Measurements from ENCODE around the gene ZNF747.

Gene ZNF747

DNA sequence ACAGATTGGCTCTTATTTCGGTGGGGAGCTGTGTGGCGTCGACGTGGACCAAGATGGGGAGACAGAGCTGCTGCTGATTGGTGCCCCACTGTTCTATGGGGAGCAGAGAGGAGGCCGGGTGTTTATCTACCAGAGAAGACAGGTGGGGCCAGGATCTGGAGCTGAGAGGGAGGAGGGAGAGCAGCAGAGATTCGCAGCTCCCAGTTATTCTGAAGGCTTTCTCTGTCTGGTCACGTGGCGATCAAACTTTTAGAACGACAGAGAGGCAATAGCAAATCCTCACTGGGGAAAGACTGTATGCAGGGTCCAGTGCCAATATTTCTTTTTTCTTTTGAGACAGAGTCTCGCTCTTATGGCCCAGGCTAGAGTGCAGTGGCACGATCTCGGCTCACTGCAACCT is 39.9 kb downstream of the ZNF747 start:
- H3K27ac ChIP-seq (ENCODE audit: low read length) = no peak overlapping the region
- no peak overlapping the region for H3K4me3 ChIP-seq (ENCODE audit: low read depth in 1 of 2, low read length in 2 of 2)
- no peaks in the 10 kb centered on the region for H3K27me3 ChIP-seq (ENCODE audit: low read depth, low read length)
- peaks cover 0 to 3% of the 10 kb centered on the region in 2 donors for H3K4me1 ChIP-seq (ENCODE audit: control insufficient read depth in 1 of 2, insufficient read depth in 2 of 2, low read length in 2 of 2)
- no peaks in the 10 kb centered on the region for H3K36me3 ChIP-seq (ENCODE audit: control insufficient read depth in 1 of 2, insufficient read depth in 2 of 2, low read length in 2 of 2)
- H3K9me3 ChIP-seq (ENCODE audit: control insufficient read depth in 1 of 2, low read length in 2 of 2) = no peaks in the 10 kb centered on the region

DNA sequence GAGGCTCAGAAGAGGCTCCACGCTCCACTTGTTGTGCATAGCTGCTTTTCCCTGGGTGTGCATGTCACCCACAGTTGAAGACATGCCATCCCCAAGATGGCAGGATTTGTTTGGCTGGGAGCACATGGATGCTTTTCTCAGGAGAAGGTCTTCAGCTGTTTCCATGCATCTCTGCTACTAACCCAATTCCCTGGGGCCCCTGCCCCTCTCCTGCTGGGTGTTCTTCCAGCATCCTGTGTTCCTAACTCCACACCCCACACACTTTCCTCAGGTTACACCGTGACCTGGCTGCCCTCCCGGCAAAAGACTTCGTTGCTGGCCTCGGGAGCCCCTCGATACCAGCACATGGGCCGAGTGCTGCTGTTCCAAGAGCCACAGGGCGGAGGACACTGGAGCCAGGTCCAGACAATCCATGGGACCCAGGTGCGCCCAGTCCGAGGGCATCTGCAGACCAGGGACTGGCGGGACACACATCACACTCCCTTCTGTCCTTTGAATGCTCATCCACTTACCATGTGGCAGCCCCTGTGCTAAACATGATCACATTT is 40.6 kb downstream of the ZNF747 start:
- H3K9me3 ChIP-seq (ENCODE audit: control insufficient read depth in 1 of 2, low read length in 2 of 2) = no peaks in the 10 kb centered on the region
- no peaks in the 10 kb centered on the region for H3K27me3 ChIP-seq (ENCODE audit: low read depth, low read length)
- no peaks in the 10 kb centered on the region for H3K36me3 ChIP-seq (ENCODE audit: control insufficient read depth in 1 of 2, insufficient read depth in 2 of 2, low read length in 2 of 2)
- no peak overlapping the region for H3K4me3 ChIP-seq (ENCODE audit: low read depth in 1 of 2, low read length in 2 of 2)
- peaks cover 0 to 3% of the 10 kb centered on the region in 2 donors for H3K4me1 ChIP-seq (ENCODE audit: control insufficient read depth in 1 of 2, insufficient read depth in 2 of 2, low read length in 2 of 2)
- H3K27ac ChIP-seq (ENCODE audit: low read length) = no peak overlapping the region

DNA sequence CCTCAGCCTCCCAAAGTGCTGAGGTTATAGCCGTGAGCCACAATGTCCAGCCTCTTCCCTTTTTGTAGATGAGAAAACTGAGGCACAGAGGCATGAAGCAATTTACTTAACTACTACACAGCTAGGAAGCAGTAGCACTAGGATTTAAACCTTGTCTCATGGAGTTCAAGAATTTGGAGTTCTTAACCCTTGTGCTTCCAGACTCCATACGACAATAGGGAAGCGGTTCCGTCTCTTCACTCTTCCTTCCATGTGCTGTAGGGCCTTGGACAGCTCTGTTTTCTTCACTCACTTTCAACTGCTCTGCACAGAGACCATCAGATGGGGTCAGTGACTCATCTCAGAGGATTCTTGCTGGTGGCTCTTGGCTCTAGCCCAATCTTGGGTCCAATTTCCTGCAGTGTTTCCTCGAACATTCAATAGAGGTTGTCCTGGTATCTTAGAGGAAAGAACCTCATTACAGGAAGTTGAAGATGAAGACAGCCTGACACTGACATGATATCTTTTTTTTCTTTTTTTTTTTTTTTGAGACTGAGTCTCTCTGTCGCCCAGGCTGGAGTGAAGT is 42.8 kb downstream of the ZNF747 start:
- Histone ChIP-seq H3K36me3 (ENCODE audit: control insufficient read depth in 1 of 2, insufficient read depth in 2 of 2, low read length in 2 of 2) (no peaks in the 10 kb centered on the region), H3K27ac (ENCODE audit: low read length) (no peak overlapping the region), H3K4me3 (ENCODE audit: low read depth in 1 of 2, low read length in 2 of 2) (no peak overlapping the region), H3K27me3 (ENCODE audit: low read depth, low read length) (no peaks in the 10 kb centered on the region), H3K4me1 (ENCODE audit: control insufficient read depth in 1 of 2, insufficient read depth in 2 of 2, low read length in 2 of 2) (peaks cover 0 to 3% of the 10 kb centered on the region in 2 donors), H3K9me3 (ENCODE audit: control insufficient read depth in 1 of 2, low read length in 2 of 2) (no peaks in the 10 kb centered on the region)

DNA sequence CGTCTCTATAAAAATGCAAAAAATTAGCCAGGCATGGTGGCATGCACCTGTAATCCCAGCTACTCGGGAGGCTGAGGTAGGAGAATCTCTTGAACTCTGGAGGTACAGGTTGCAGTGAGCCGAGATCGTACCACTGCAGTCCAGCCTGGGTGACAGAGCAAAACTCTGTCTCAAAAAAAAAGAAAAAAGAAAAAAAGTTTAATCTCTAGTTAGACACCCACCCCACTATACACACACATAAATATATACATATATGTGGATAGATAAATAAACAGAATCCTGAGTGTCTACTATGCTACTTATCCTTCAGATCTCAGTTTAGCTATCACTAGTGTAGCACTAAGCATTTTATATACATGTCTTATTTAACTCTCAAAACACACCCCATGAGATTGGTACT is 43.4 kb downstream of the ZNF747 start:
- H3K27me3 ChIP-seq (ENCODE audit: low read depth, low read length) = no peaks in the 10 kb centered on the region
- H3K27ac ChIP-seq (ENCODE audit: low read length) = no peak overlapping the region
- no peaks in the 10 kb centered on the region for H3K36me3 ChIP-seq (ENCODE audit: control insufficient read depth in 1 of 2, insufficient read depth in 2 of 2, low read length in 2 of 2)
- H3K4me1 ChIP-seq (ENCODE audit: control insufficient read depth in 1 of 2, insufficient read depth in 2 of 2, low read length in 2 of 2) = peaks cover 0 to 3% of the 10 kb centered on the region in 2 donors
- H3K4me3 ChIP-seq (ENCODE audit: low read depth in 1 of 2, low read length in 2 of 2) = no peak overlapping the region
- no peaks in the 10 kb centered on the region for H3K9me3 ChIP-seq (ENCODE audit: control insufficient read depth in 1 of 2, low read length in 2 of 2)

DNA sequence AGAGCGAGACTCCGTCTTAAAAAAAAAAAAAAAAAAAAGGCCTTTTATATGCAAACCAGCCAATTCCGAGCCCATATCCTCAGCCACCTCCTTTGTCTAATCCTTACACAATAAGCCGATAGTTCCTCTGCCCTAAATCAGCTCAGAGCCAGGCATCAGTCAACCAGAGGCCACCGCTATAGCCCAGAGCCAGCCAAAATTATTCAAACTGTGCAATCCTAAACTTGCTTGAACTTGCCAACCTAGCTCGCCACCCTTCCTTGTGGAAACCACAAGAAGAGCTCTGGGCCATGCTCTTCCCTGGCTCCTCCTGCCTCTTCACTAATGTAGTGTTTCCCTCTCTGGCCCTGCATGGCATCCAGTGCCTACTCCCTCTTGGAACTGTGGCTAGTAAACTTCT is 44.4 kb downstream of the ZNF747 start:
- H3K27ac ChIP-seq (ENCODE audit: low read length) = no peak overlapping the region
- H3K4me1 ChIP-seq (ENCODE audit: control insufficient read depth in 1 of 2, insufficient read depth in 2 of 2, low read length in 2 of 2) = peaks cover 0 to 3% of the 10 kb centered on the region in 2 donors
- H3K36me3 ChIP-seq (ENCODE audit: control insufficient read depth in 1 of 2, insufficient read depth in 2 of 2, low read length in 2 of 2) = no peaks in the 10 kb centered on the region
- H3K4me3 ChIP-seq (ENCODE audit: low read depth in 1 of 2, low read length in 2 of 2) = no peak overlapping the region
- no peaks in the 10 kb centered on the region for H3K27me3 ChIP-seq (ENCODE audit: low read depth, low read length)
- no peaks in the 10 kb centered on the region for H3K9me3 ChIP-seq (ENCODE audit: control insufficient read depth in 1 of 2, low read length in 2 of 2)

DNA sequence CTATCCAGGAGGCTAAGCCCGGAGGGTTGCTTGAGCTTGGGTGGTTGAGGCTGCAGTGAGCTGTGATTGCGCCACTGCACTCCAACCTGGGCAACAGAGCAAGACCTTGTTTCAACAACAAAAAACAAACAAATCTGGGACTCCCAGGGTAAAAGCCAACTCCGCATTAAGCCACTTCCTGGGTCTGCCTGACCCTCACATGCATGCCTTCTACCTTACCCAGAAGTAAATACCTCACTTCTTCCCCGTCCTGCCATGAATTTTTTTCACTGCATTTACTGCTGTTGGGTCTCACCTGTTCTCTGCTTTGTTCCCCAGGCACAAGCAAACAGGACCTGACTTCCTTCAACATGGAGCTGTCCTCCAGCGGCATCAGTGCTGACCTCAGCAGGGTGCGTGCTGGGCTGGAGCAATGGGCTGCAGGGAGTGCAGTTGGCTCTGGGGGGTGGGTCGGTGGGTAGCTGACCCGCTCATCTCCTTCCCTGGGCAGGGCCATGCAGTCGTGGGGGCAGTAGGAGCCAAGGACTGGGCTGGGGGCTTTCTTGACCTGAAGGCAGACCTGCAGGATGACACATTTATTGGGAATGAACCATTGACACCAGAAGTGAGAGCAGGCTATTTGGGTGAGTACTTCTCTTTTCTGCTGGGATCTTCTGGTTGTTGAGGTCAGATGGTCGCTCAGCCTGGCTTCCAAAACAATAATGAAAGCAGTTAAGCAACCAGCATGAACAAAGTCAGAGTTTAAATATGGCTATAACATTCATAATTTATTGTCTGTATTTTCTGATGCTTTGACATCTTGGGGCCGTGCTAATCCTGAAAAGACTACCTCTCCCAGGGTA is 45.7 kb downstream of the ZNF747 start:
- H3K27ac ChIP-seq (ENCODE audit: low read length) = no peak overlapping the region
- no peaks in the 10 kb centered on the region for H3K36me3 ChIP-seq (ENCODE audit: control insufficient read depth in 1 of 2, insufficient read depth in 2 of 2, low read length in 2 of 2)
- H3K27me3 ChIP-seq (ENCODE audit: low read depth, low read length) = no peaks in the 10 kb centered on the region
- peaks cover 0 to 3% of the 10 kb centered on the region in 2 donors for H3K4me1 ChIP-seq (ENCODE audit: control insufficient read depth in 1 of 2, insufficient read depth in 2 of 2, low read length in 2 of 2)
- no peaks in the 10 kb centered on the region for H3K9me3 ChIP-seq (ENCODE audit: control insufficient read depth in 1 of 2, low read length in 2 of 2)
- no peak overlapping the region for H3K4me3 ChIP-seq (ENCODE audit: low read depth in 1 of 2, low read length in 2 of 2)

DNA sequence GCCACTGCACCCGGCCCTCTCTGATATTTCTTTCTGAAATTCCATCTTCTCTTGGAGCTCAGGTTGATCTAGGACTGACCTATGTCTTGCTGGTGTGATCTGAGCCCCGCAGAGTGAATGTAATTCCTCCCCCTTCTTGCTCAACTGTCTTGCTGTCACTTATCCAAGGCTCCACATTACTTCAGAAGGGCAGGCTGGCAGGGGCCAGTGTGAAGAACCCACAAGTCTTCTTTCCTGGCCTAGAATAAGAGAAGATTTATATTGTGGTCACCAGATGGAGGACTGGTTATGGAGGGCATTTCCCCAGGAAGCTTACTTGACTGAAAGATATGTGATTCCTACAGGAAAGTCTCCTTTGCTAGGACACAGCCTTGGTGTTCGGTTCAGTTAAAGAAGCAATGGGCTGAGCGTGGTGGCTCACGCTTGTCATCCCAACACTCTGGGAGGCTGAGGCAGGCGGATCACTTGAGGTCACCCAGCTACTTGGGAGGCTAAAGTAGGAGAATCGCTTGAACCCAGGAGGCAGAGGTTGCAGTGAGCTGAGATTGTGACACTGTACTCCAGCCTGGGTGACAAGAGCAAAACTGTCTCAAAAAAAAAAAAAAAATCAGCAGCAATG is 48.7 kb downstream of the ZNF747 start:
- Histone ChIP-seq H3K27ac (ENCODE audit: low read length) (no peak overlapping the region), H3K4me1 (ENCODE audit: control insufficient read depth in 1 of 2, insufficient read depth in 2 of 2, low read length in 2 of 2) (no peaks in the 10 kb centered on the region), H3K4me3 (ENCODE audit: low read depth in 1 of 2, low read length in 2 of 2) (no peak overlapping the region), H3K9me3 (ENCODE audit: control insufficient read depth in 1 of 2, low read length in 2 of 2) (no peaks in the 10 kb centered on the region), H3K36me3 (ENCODE audit: control insufficient read depth in 1 of 2, insufficient read depth in 2 of 2, low read length in 2 of 2) (no peaks in the 10 kb centered on the region), H3K27me3 (ENCODE audit: low read depth, low read length) (no peaks in the 10 kb centered on the region)

DNA sequence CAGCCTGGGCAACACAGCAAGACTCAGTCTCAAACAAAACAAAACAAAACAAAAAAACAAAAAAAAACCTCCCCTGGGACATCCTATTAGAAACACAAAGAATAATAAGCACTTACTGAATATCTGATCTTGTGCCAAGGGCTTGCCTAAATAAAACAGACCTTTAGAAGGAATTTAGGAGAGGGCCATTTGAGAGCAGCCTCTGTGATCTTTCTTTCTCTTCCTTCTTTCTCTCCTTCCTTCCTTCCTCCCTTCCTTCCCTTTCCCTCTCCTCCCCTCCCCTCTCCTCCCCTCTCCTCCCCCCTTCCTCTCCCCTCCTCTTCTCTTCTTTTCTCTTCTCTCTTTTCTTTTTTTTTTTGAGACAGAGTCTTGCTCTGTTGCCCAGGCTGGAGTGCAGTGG is 49.8 kb downstream of the ZNF747 start:
- Histone ChIP-seq H3K4me1 (ENCODE audit: control insufficient read depth in 1 of 2, insufficient read depth in 2 of 2, low read length in 2 of 2) (no peaks in the 10 kb centered on the region), H3K4me3 (ENCODE audit: low read depth in 1 of 2, low read length in 2 of 2) (no peak overlapping the region), H3K9me3 (ENCODE audit: control insufficient read depth in 1 of 2, low read length in 2 of 2) (no peaks in the 10 kb centered on the region), H3K27me3 (ENCODE audit: low read depth, low read length) (no peaks in the 10 kb centered on the region), H3K36me3 (ENCODE audit: control insufficient read depth in 1 of 2, insufficient read depth in 2 of 2, low read length in 2 of 2) (no peaks in the 10 kb centered on the region), H3K27ac (ENCODE audit: low read length) (no peak overlapping the region)

DNA sequence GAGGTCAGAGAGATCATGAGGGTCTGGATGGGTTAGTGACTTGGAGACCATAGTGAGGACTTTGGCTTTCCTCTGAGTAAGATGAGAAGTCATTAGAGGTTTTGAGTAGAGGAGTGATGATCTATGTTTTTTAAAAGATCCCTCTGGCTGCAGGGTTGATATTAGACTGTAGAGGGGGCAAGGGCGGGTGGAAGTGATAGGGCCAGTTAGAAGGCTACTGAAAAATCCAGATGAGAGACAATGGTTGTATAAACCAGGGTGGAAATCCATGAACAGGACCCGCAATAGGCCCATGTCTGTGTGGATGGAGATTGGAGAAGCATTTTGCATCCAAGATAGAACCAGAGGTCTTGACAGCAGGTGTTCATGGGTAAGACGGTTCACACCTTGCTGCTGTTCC is 52.3 kb downstream of the ZNF747 start:
- no peaks in the 10 kb centered on the region for H3K9me3 ChIP-seq (ENCODE audit: control insufficient read depth in 1 of 2, low read length in 2 of 2)
- H3K36me3 ChIP-seq (ENCODE audit: control insufficient read depth in 1 of 2, insufficient read depth in 2 of 2, low read length in 2 of 2) = no peaks in the 10 kb centered on the region
- H3K27me3 ChIP-seq (ENCODE audit: low read depth, low read length) = no peaks in the 10 kb centered on the region
- no peak overlapping the region for H3K27ac ChIP-seq (ENCODE audit: low read length)
- H3K4me3 ChIP-seq (ENCODE audit: low read depth in 1 of 2, low read length in 2 of 2) = no peak overlapping the region
- H3K4me1 ChIP-seq (ENCODE audit: control insufficient read depth in 1 of 2, insufficient read depth in 2 of 2, low read length in 2 of 2) = no peaks in the 10 kb centered on the region

DNA sequence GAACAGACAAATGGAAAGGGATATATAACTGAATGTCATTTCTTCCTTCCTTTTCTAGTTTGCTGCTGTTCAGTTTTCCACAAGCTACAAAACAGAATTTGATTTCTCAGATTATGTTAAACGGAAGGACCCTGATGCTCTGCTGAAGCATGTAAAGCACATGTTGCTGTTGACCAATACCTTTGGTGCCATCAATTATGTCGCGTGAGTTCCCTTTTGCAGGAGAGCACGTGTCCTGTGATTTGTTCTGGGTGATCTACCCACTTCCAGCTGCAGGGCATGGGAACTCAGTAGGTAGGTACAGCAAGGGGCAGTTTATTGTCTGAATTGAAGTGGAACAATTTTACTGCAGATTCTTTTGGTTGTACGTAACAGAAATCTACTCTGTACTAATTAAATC is 53.3 kb downstream of the ZNF747 start:
- Histone ChIP-seq H3K27me3 (ENCODE audit: low read depth, low read length) (no peaks in the 10 kb centered on the region), H3K4me3 (ENCODE audit: low read depth in 1 of 2, low read length in 2 of 2) (no peak overlapping the region), H3K36me3 (ENCODE audit: control insufficient read depth in 1 of 2, insufficient read depth in 2 of 2, low read length in 2 of 2) (no peaks in the 10 kb centered on the region), H3K27ac (ENCODE audit: low read length) (no peak overlapping the region), H3K4me1 (ENCODE audit: control insufficient read depth in 1 of 2, insufficient read depth in 2 of 2, low read length in 2 of 2) (no peaks in the 10 kb centered on the region), H3K9me3 (ENCODE audit: control insufficient read depth in 1 of 2, low read length in 2 of 2) (no peaks in the 10 kb centered on the region)
